GM12878 (cell line): ENCODE results near the gene KIRREL2. TPM values are rescaled to one million over a fixed set of nuclear protein-coding genes. Genes with fewer than 3 reads are reported as not detected.
A peak's percentile ranks its signal among the peaks of the same experiment; 100 is the strongest.

ENCODE experiments used
- BCL11A ChIP-seq: IDR thresholded peaks from 2 replicates; pipeline ENCODE4 v1.6.1; 2011; ENCODE audit warnings: low read depth, low read length
- GATAD2B ChIP-seq: fragments of 450-650 bp; conservative IDR thresholded peaks from 2 replicates; pipeline ENCODE4 v1.6.1; 2017; ENCODE audit warnings: low read depth, mild to moderate bottlenecking, moderate library complexity
- IKZF1 ChIP-seq: fragments of 450-650 bp; conservative IDR thresholded peaks from 2 replicates; pipeline ENCODE4 v1.6.1; 2017; ENCODE audit warnings: antibody characterized with exemption, mild to moderate bottlenecking
- MXI1 ChIP-seq: fragments of 150-350 bp; IDR thresholded peaks from 2 replicates; pipeline ENCODE4 v1.6.1; 2011; ENCODE audit warnings: low read depth, mild to moderate bottlenecking, inconsistent platforms, low read length, improper control_type of control experiment
- NR2C2 ChIP-seq: IDR thresholded peaks from 2 replicates; pipeline ENCODE4 v1.6.1; 2011; ENCODE audit warnings: borderline replicate concordance, low read depth; ENCODE audit not compliant: control insufficient read depth, insufficient read length
- RBBP5 ChIP-seq: fragments of 200-600 bp; sonication (generic); conservative IDR thresholded peaks from 2 replicates; pipeline ENCODE4 v1.6.1; 2016
- SMARCA5 ChIP-seq: fragments of 450-650 bp; IDR thresholded peaks from 2 replicates; pipeline ENCODE4 v1.6.1; 2017; ENCODE audit warnings: mild to moderate bottlenecking
- SP1 ChIP-seq: IDR thresholded peaks from one replicate; pipeline ENCODE4 v1.6.1; 2011; ENCODE audit warnings: low read depth, low read length
- TCF3 ChIP-seq: IDR thresholded peaks from 2 replicates; pipeline ENCODE4 v1.6.1; 2012; ENCODE audit warnings: low read depth, mild to moderate bottlenecking, low read length, borderline replicate concordance; ENCODE audit not compliant: insufficient read depth
- ZBED1 ChIP-seq: IDR thresholded peaks from 2 replicates; pipeline ENCODE4 v1.6.1; 2016; ENCODE audit warnings: borderline replicate concordance
- ZZZ3 ChIP-seq: IDR thresholded peaks from 2 replicates; pipeline ENCODE4 v1.6.1; 2011; ENCODE audit warnings: low read depth; ENCODE audit not compliant: control insufficient read depth, insufficient read length
- polyA plus RNA-seq, 11 experiments: library from polyadenylated mRNA; depleted of rRNA in 4 of 11; unstranded in 6 of 11; stranded (reverse) in 5 of 11; fragments of >200 nt; fragmentation: Nextera tagmentation in 4 of 11; fragmentation: Illumina TruSeq in 1 of 11; extraction: Ambion mirVana in 4 of 11; extraction: Trizol in 1 of 11; gene quantifications; 1 replicate in 1 of 11; 2 replicates in 10 of 11; pipeline versions ENCODE4 v1.2.1 to v1.2.3, GENCODE V29; 2011 to 2016; ENCODE audit warnings: inconsistent platforms in 2 of 11, missing spikeins in 2 of 11, low read depth in 1 of 11
- total RNA-seq, 4 experiments: library from RNA; depleted of rRNA in 3 of 4; stranded (reverse); fragments of >200 nt in 3 of 4; fragmentation: Illumina TruSeq in 1 of 4; extraction: Trizol in 1 of 4; gene quantifications; 2 replicates each; pipeline versions ENCODE4 v1.2.1 to v1.2.3, GENCODE V29; 2013 to 2021
- TF ChIP-seq, protein P1 (sequence below): fragments of 450-650 bp; formaldehyde crosslinking; IDR thresholded peaks from 2 replicates; pipeline ENCODE4 v1.5.0; 2022; ENCODE audit warnings: mild to moderate bottlenecking, missing genetic modification characterization
- TF ChIP-seq, protein P2 (sequence below): IDR thresholded peaks from 2 replicates; pipeline ENCODE4 v1.6.1; 2011; ENCODE audit warnings: low read depth, low read length, improper control_type of control experiment, borderline replicate concordance
- TF ChIP-seq, protein P3 (sequence below): fragments of 450-650 bp; IDR thresholded peaks from 2 replicates; pipeline ENCODE4 v1.6.1; 2017; ENCODE audit warnings: mild to moderate bottlenecking, low read depth, inconsistent platforms; ENCODE audit not compliant: poor library complexity, severe bottlenecking
- TF ChIP-seq, protein P4 (sequence below): fragments of 450-650 bp; IDR thresholded peaks from 2 replicates; pipeline ENCODE4 v1.6.1; 2017; ENCODE audit warnings: mild to moderate bottlenecking, moderate library complexity
- TF ChIP-seq, protein P5 (sequence below), 3 experiments: IDR thresholded peaks in 2 of 3; conservative IDR thresholded peaks in 1 of 3; 2 replicates each; pipeline ENCODE4 v1.5.1; 2011; ENCODE audit warnings: low read depth in 3 of 3, low read length in 3 of 3, mild to moderate bottlenecking in 3 of 3, control low read depth in 2 of 3, moderate library complexity in 2 of 3, inconsistent platforms in 1 of 3, mixed read lengths in 1 of 3; ENCODE audit not compliant: control insufficient read depth in 2 of 3, insufficient read depth in 1 of 3; ENCODE audit errors: extremely low read depth in 1 of 3

KIRREL2 gene
- total and polyA plus RNA-seq, 10 of the 15 experiments (the other 5 are each of a cell fraction or from before 2014, with no cell fraction given): 0.03 to 0.06 TPM; not detected in 8

DNA sequence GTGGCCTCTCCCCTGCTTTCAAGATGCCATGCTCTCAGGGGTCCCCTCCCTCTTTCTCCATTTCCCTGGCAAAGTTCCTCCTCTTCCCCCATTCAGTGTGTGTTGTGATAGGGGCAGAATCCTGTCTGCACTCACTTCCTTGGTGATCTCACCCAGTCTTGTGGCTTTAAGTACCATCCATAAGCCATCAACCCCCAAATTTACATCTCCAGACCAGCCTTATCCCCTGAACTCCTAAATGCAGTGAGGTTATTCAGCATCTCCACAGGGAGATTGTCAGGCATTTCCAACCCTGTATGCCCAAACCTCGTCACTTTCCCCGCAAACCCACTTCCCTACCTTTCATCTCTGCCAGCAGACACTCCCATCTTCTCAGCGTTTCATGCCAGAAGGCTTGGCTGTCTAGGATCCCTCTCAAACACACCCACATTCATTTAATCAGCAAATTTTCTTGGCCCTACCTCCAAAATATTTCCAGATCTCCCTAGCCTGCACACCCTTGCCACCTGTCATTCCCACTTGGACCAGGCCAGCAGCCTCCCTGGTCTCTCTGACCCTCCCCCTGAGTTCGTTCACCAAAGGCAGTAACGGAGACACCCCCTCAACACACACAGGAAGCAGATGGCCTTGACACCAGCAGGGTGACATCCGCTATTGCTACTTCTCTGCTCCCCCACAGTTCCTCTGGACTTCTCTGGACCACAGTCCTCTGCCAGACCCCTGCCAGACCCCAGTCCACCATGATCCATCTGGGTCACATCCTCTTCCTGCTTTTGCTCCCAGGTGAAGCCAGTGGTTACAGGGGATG is 45.3 kb downstream of the KIRREL2 start, which contains the start of gene HCST (continued):
- TF ChIP-seq, protein P1, sequence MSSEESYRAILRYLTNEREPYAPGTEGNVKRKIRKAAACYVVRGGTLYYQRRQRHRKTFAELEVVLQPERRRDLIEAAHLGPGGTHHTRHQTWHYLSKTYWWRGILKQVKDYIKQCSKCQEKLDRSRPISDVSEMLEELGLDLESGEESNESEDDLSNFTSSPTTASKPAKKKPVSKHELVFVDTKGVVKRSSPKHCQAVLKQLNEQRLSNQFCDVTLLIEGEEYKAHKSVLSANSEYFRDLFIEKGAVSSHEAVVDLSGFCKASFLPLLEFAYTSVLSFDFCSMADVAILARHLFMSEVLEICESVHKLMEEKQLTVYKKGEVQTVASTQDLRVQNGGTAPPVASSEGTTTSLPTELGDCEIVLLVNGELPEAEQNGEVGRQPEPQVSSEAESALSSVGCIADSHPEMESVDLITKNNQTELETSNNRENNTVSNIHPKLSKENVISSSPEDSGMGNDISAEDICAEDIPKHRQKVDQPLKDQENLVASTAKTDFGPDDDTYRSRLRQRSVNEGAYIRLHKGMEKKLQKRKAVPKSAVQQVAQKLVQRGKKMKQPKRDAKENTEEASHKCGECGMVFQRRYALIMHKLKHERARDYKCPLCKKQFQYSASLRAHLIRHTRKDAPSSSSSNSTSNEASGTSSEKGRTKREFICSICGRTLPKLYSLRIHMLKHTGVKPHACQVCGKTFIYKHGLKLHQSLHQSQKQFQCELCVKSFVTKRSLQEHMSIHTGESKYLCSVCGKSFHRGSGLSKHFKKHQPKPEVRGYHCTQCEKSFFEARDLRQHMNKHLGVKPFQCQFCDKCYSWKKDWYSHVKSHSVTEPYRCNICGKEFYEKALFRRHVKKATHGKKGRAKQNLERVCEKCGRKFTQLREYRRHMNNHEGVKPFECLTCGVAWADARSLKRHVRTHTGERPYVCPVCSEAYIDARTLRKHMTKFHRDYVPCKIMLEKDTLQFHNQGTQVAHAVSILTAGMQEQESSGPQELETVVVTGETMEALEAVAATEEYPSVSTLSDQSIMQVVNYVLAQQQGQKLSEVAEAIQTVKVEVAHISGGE (CRISPR knock-in tag): no peak
- no peak for TF ChIP-seq ZZZ3
- TF ChIP-seq IKZF1: peak; percentile 52; the same call in 1 of the 2 replicates
- no peak for TF ChIP-seq BCL11A
- no peak for TF ChIP-seq MXI1
- TF ChIP-seq, protein P2, sequence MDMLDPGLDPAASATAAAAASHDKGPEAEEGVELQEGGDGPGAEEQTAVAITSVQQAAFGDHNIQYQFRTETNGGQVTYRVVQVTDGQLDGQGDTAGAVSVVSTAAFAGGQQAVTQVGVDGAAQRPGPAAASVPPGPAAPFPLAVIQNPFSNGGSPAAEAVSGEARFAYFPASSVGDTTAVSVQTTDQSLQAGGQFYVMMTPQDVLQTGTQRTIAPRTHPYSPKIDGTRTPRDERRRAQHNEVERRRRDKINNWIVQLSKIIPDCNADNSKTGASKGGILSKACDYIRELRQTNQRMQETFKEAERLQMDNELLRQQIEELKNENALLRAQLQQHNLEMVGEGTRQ: no peak
- TF ChIP-seq, protein P3, sequence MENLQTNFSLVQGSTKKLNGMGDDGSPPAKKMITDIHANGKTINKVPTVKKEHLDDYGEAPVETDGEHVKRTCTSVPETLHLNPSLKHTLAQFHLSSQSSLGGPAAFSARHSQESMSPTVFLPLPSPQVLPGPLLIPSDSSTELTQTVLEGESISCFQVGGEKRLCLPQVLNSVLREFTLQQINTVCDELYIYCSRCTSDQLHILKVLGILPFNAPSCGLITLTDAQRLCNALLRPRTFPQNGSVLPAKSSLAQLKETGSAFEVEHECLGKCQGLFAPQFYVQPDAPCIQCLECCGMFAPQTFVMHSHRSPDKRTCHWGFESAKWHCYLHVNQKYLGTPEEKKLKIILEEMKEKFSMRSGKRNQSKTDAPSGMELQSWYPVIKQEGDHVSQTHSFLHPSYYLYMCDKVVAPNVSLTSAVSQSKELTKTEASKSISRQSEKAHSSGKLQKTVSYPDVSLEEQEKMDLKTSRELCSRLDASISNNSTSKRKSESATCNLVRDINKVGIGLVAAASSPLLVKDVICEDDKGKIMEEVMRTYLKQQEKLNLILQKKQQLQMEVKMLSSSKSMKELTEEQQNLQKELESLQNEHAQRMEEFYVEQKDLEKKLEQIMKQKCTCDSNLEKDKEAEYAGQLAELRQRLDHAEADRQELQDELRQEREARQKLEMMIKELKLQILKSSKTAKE: no peak
- 0 out of 2 replicates have a peak, but pooled peaks have one; percentile 22 for TF ChIP-seq TCF3
- TF ChIP-seq, protein P4, sequence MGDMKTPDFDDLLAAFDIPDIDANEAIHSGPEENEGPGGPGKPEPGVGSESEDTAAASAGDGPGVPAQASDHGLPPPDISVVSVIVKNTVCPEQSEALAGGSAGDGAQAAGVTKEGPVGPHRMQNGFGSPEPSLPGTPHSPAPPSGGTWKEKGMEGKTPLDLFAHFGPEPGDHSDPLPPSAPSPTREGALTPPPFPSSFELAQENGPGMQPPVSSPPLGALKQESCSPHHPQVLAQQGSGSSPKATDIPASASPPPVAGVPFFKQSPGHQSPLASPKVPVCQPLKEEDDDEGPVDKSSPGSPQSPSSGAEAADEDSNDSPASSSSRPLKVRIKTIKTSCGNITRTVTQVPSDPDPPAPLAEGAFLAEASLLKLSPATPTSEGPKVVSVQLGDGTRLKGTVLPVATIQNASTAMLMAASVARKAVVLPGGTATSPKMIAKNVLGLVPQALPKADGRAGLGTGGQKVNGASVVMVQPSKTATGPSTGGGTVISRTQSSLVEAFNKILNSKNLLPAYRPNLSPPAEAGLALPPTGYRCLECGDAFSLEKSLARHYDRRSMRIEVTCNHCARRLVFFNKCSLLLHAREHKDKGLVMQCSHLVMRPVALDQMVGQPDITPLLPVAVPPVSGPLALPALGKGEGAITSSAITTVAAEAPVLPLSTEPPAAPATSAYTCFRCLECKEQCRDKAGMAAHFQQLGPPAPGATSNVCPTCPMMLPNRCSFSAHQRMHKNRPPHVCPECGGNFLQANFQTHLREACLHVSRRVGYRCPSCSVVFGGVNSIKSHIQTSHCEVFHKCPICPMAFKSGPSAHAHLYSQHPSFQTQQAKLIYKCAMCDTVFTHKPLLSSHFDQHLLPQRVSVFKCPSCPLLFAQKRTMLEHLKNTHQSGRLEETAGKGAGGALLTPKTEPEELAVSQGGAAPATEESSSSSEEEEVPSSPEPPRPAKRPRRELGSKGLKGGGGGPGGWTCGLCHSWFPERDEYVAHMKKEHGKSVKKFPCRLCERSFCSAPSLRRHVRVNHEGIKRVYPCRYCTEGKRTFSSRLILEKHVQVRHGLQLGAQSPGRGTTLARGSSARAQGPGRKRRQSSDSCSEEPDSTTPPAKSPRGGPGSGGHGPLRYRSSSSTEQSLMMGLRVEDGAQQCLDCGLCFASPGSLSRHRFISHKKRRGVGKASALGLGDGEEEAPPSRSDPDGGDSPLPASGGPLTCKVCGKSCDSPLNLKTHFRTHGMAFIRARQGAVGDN: peak; percentile 85
- TF ChIP-seq RBBP5: no peak
- TF ChIP-seq NR2C2: no peak
- no peak for TF ChIP-seq GATAD2B
- no peak for TF ChIP-seq SP1
- no peak for TF ChIP-seq SMARCA5
- TF ChIP-seq ZBED1: no peak
- TF ChIP-seq, protein P5, sequence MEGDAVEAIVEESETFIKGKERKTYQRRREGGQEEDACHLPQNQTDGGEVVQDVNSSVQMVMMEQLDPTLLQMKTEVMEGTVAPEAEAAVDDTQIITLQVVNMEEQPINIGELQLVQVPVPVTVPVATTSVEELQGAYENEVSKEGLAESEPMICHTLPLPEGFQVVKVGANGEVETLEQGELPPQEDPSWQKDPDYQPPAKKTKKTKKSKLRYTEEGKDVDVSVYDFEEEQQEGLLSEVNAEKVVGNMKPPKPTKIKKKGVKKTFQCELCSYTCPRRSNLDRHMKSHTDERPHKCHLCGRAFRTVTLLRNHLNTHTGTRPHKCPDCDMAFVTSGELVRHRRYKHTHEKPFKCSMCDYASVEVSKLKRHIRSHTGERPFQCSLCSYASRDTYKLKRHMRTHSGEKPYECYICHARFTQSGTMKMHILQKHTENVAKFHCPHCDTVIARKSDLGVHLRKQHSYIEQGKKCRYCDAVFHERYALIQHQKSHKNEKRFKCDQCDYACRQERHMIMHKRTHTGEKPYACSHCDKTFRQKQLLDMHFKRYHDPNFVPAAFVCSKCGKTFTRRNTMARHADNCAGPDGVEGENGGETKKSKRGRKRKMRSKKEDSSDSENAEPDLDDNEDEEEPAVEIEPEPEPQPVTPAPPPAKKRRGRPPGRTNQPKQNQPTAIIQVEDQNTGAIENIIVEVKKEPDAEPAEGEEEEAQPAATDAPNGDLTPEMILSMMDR (IDR thresholded peaks at IDR 0.05 in 2 of 3, conservative IDR thresholded peaks at IDR 0.05 in 1 of 3; ENCODE audit: control insufficient read depth in 2 of 3, extremely low read depth in 1 of 3, insufficient read depth in 1 of 3, low read depth in 3 of 3, low read length in 3 of 3): no peak
